Activated CD4-positive, alpha-beta T cell treated with anti-CD3 and anti-CD28 coated beads, Interleukin-2, Interleukin-6, amounts not matched to agents 100 ng/mL and 50 ng/mL, durations not matched to agents 16 hours and 8 hours (primary cell): ENCODE results near the gene FAAP100.
A peak's percentile ranks its signal among the peaks of the same experiment; 100 is the strongest.
"Not testable (repeated sequence)": the region's sequence is repeated elsewhere in the genome, so short reads cannot be mapped to it uniquely, and the experiment has no call there.

Experiments
- DNase-seq: peaks from one replicate; pipeline ENCODE4 v3.0.0-alpha.2; 2020

Gene FAAP100

GRCh38 chr17:81552244-81553017 lies at the start of gene FAAP100:
FAAP100 (minus strand) TSS chr17:81552353; CDS start chr17:81552330, 23 bp downstream.
- DNase-seq = peak; percentile 89

GRCh38 chr17:81601525-81602120 lies 49.5 kb upstream of the FAAP100 start:
- peak; percentile 73 for DNase-seq

GRCh38 chr17:81599719-81600486 lies 47.8 kb upstream of the FAAP100 start:
- DNase-seq = no peak

- no peak for DNase-seq
These were observed 41.1 kb upstream of the FAAP100 start for GRCh38 chr17:81593105-81593871.

GRCh38 chr17:81591971-81592370 lies 39.8 kb upstream of the FAAP100 start:
- DNase-seq = no peak

GRCh38 chr17:81590121-81590520 lies 38.0 kb upstream of the FAAP100 start:
- DNase-seq = no peak

GRCh38 chr17:81589612-81590011 lies 37.5 kb upstream of the FAAP100 start:
- no peak for DNase-seq

GRCh38 chr17:81586096-81586495 lies 33.9 kb upstream of the FAAP100 start:
- DNase-seq = no peak

- not testable (repeated sequence) for DNase-seq
These were observed 32.6 kb upstream of the FAAP100 start for GRCh38 chr17:81584771-81585170.

- DNase-seq = no peak
These were observed 31.6 kb upstream of the FAAP100 start for GRCh38 chr17:81583589-81584342.

- DNase-seq = no peak
These were observed 30.6 kb upstream of the FAAP100 start for GRCh38 chr17:81582749-81583148.

GRCh38 chr17:81582341-81582740 lies 30.2 kb upstream of the FAAP100 start:
- DNase-seq = no peak

- no peak for DNase-seq
These were observed 29.6 kb upstream of the FAAP100 start for GRCh38 chr17:81581758-81582157.

GRCh38 chr17:81580481-81580880 lies 28.3 kb upstream of the FAAP100 start:
- no peak for DNase-seq

GRCh38 chr17:81579821-81580321 lies 27.7 kb upstream of the FAAP100 start:
- no peak for DNase-seq

GRCh38 chr17:81579298-81579697 lies 27.1 kb upstream of the FAAP100 start:
- DNase-seq = no peak

GRCh38 chr17:81578561-81579225 lies 26.5 kb upstream of the FAAP100 start:
- DNase-seq = no peak

- no peak for DNase-seq
These were observed 25.9 kb upstream of the FAAP100 start for GRCh38 chr17:81578038-81578441.

- no peak for DNase-seq
These were observed 25.3 kb upstream of the FAAP100 start for GRCh38 chr17:81577278-81578000.

GRCh38 chr17:81576621-81577277 lies 24.6 kb upstream of the FAAP100 start:
- DNase-seq = no peak
